ENCODE results near the gene GRIN3B.

The GRIN3B gene

GRCh38 chr19:991174-991931, 8.9 kb upstream of the GRIN3B start:
- DNase-seq (ENCODE audit: low read depth): peak; percentile 58

GRCh38 chr19:991932-992669, 8.1 kb upstream of the GRIN3B start:
- DNase-seq (ENCODE audit: low read depth): no peak

- DNase-seq (ENCODE audit: low read depth): no peak
Measured at GRCh38 chr19:992670-993055, 7.6 kb upstream of the GRIN3B start.

GRCh38 chr19:993361-993830, 6.8 kb upstream of the GRIN3B start:
- DNase-seq (ENCODE audit: low read depth): no peak

GRCh38 chr19:993831-994393, 6.3 kb upstream of the GRIN3B start:
- no peak for DNase-seq (ENCODE audit: low read depth)

GRCh38 chr19:994516-994915, 5.7 kb upstream of the GRIN3B start:
- DNase-seq (ENCODE audit: low read depth): no peak

- DNase-seq (ENCODE audit: low read depth): no peak
Measured at GRCh38 chr19:995051-995827, 5.0 kb upstream of the GRIN3B start.

- DNase-seq (ENCODE audit: low read depth): peak; percentile 58
Measured at GRCh38 chr19:996051-996838, 4.0 kb upstream of the GRIN3B start.

- no peak for DNase-seq (ENCODE audit: low read depth)
Measured at GRCh38 chr19:998064-998463, 2.2 kb upstream of the GRIN3B start.

- no peak for DNase-seq (ENCODE audit: low read depth)
Measured at GRCh38 chr19:999379-999719, 870 bp upstream of the GRIN3B start.

GRCh38 chr19:1000591-1001537, 645 bp downstream of the GRIN3B start:
- no peak for DNase-seq (ENCODE audit: low read depth)

- DNase-seq (ENCODE audit: low read depth): peak; percentile 46
Measured at GRCh38 chr19:1001538-1002166, 1.4 kb downstream of the GRIN3B start.

- no peak for DNase-seq (ENCODE audit: low read depth)
Measured at GRCh38 chr19:1002600-1002999, 2.4 kb downstream of the GRIN3B start.

GRCh38 chr19:1003283-1003682, 3.1 kb downstream of the GRIN3B start:
- DNase-seq (ENCODE audit: low read depth): no peak

- DNase-seq (ENCODE audit: low read depth): no peak
Measured at GRCh38 chr19:1004204-1004802, 4.1 kb downstream of the GRIN3B start.

- DNase-seq (ENCODE audit: low read depth): no peak
Measured at GRCh38 chr19:1004803-1005664, 4.8 kb downstream of the GRIN3B start.

GRCh38 chr19:1006711-1007398, 6.6 kb downstream of the GRIN3B start:
- no peak for DNase-seq (ENCODE audit: low read depth)

Measured in EH (cell line).